ENCODE results near the gene TUBB2B.
A peak's percentile ranks its signal among the peaks of the same experiment; 100 is the strongest.
"Not testable (repeated sequence)": the region's sequence is repeated elsewhere in the genome, so short reads cannot be mapped to it uniquely, and the experiment has no call there.

The TUBB2B gene

DNA sequence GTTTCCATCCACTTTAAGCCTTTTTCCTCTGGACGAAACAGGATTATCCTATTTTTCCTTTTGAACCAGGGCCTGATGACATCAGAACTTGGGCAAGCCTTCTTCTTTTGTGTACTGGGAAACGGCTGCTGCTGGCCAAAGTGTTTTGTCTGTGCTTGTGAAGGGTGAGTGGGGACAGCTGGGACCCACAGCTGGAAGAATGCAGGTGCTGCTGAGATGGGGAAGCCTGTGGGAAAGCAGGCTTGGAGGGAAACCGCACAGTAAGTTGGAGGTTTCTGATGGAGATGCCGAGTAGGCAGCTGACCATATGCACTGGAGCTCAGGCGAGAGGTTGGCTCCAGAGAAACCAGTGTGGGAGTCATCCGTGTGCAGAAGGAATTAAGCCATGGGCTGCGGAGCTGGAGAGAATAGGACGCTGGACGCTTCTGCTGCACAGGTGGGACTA is 22.8 kb upstream of the TUBB2B start:
- H3K4me3 ChIP-seq (replicated peaks in 1 of 2; ENCODE audit: low read depth in 2 of 2, low read length in 2 of 2) = no peak overlapping the region
- peak in 1 of 2 donors; percentile 28 for DNase-seq (ENCODE audit: low read depth in 2 of 2)
- TF ChIP-seq, protein P1, sequence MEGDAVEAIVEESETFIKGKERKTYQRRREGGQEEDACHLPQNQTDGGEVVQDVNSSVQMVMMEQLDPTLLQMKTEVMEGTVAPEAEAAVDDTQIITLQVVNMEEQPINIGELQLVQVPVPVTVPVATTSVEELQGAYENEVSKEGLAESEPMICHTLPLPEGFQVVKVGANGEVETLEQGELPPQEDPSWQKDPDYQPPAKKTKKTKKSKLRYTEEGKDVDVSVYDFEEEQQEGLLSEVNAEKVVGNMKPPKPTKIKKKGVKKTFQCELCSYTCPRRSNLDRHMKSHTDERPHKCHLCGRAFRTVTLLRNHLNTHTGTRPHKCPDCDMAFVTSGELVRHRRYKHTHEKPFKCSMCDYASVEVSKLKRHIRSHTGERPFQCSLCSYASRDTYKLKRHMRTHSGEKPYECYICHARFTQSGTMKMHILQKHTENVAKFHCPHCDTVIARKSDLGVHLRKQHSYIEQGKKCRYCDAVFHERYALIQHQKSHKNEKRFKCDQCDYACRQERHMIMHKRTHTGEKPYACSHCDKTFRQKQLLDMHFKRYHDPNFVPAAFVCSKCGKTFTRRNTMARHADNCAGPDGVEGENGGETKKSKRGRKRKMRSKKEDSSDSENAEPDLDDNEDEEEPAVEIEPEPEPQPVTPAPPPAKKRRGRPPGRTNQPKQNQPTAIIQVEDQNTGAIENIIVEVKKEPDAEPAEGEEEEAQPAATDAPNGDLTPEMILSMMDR (IDR thresholded peaks at IDR 0.05; ENCODE audit: low read depth, low read length) = no peak

DNA sequence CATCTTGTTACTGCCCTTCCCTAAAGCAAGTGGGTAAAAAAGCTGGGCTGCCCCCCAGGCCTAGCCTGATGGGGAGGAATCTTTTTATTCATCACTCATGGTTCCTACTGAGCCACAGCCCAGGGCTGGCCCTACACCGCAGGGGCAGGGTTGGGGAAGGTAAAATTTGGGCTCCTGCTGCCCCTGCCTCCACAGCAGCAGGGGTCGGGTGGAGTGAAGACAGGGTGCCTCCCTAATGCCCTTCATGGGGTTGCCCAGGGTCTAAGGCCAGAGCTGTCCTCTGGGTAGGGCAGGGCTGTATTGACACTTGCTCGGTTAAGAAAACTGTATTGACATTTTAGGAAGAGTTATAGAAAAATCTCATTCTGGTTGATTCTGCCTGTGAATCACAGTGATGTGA is 22.4 kb upstream of the TUBB2B start:
- TF ChIP-seq, protein P1 (IDR thresholded peaks at IDR 0.05; ENCODE audit: low read depth, low read length) = no peak
- no peak overlapping the region for H3K4me3 ChIP-seq (replicated peaks in 1 of 2; ENCODE audit: low read depth in 2 of 2, low read length in 2 of 2)
- no peak for DNase-seq (ENCODE audit: low read depth in 2 of 2)

DNA sequence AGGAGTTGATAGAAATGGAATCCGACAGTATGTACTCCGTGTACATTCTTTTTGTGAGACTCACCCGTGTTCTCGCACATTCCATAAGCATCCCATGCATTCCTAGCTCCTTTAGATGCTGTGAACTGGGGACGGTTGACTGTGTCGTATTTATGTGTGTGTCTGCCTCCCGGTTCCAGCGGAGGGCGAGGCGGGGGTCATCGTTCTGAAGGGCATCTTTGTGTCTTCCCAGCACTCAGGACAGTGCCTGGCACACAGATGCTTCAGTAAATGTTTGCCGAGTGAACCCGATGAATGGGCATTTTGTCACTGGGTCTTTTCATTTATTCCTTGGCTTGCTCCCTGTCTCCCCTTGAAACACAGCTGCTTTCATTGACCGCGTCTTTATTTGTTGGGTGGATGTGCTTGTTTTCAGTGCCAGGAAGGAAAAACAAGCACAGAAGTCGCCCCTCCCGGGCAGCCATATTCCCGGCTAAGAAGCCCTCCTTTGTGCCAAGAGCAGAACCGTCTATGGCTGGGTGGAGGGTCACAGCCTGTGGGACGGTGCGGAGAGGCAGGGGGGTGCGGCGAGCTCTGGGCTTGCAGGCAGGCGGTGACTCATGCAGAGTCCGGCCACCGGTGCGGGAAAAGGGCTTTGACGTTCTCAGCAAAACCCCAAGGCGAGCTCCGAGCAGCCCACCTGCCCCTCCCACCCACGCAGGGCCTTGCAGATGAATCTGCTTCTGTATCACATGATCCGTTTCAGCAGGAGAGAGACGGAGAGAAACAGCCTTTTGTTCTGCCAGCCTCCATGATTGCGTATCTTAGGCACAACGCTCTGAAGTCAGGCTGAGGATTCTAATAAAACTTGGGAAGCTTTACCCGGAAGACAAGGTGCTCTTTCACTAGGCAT is 20.0 kb upstream of the TUBB2B start:
- peak overlapping the region; percentile 22 to 30 for H3K4me3 ChIP-seq (replicated peaks in 1 of 2; ENCODE audit: low read depth in 2 of 2, low read length in 2 of 2)
- TF ChIP-seq, protein P1 (IDR thresholded peaks at IDR 0.05; ENCODE audit: low read depth, low read length) = no peak
- DNase-seq (ENCODE audit: low read depth in 2 of 2) = peak; percentile 78 to 86

DNA sequence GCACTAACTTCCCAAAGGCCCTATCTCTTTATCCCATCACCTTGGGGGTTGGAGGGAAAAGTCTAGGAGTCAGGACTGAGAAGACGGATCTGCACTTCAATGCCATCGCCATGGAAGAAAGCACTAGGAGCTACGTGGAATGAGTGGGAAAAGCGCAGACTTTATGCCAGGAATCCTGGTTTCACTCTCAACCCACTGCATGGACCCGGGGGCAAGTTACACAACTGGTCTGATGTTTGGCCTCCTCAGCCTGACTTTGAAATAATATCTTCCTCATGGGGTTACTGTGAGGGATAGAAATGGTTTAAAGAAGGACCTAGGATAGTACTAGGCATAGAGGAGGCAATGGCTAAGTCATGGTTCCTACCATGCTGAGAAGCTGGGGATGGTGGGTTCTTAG is 17.8 kb upstream of the TUBB2B start:
- H3K4me3 ChIP-seq (replicated peaks in 1 of 2; ENCODE audit: low read depth in 2 of 2, low read length in 2 of 2) = no peak overlapping the region
- no peak for DNase-seq (ENCODE audit: low read depth in 2 of 2)
- TF ChIP-seq, protein P1 (IDR thresholded peaks at IDR 0.05; ENCODE audit: low read depth, low read length) = no peak

DNA sequence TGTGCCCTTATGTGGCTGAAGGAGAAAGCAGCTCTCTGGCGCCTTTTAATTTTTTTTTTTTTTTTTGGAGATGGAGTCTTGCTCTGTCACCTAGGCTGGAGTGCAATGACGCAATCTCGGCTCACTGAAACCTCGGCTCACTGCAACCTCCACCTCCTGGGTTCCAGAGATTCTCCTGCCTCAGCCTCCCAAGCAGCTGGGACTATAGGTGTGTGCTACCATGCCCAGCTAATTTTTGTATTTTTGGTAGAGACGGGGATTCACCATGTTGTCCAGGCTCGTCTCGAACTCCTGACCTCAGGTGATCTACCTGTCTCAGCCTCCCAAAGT is 17.3 kb upstream of the TUBB2B start:
- DNase-seq (ENCODE audit: low read depth in 2 of 2); H3K4me3 ChIP-seq (replicated peaks in 1 of 2; ENCODE audit: low read depth in 2 of 2, low read length in 2 of 2): not testable (repeated sequence)

DNA sequence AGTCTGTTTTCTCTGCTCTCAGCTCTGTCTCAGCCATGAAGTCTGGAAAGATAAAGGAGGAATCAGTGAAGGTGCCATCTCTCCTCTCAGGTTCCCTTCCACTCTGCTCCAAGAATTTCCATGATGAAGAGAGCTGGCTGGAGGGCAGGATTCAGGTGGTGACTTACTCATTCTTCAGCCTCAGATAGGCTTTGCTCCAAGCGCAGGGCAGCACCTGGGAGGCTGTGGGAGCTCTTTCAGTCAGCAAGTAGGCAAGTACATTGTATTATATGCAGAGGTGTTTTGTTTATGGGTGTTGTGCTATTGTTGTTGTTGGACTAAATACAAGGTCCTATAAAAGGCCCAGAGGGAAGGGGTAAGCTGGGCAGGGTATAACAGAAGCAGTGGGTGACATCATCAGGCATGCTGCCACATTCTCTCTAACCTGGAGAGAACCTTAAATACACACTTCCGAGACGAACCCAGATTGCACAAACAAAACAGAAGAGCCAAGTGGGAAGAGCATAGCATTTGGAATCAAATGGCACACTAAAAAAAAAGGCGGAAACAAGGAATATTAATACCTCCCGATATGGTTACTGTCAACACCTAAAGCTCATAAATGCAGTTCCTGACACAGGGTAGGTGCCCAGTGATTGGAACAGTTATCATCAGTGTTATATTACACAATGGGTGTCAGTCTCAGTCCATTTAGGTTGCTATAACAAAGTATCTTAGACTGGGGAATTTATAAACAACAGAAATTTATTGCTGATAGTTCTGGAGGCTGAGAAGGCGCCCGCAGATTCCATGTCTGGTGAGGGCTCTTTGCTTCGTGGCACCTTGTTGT is 16.8 kb upstream of the TUBB2B start:
- no peak for DNase-seq (ENCODE audit: low read depth in 2 of 2)
- TF ChIP-seq, protein P1 (IDR thresholded peaks at IDR 0.05; ENCODE audit: low read depth, low read length) = no peak
- H3K4me3 ChIP-seq (replicated peaks in 1 of 2; ENCODE audit: low read depth in 2 of 2, low read length in 2 of 2) = no peak overlapping the region

DNA sequence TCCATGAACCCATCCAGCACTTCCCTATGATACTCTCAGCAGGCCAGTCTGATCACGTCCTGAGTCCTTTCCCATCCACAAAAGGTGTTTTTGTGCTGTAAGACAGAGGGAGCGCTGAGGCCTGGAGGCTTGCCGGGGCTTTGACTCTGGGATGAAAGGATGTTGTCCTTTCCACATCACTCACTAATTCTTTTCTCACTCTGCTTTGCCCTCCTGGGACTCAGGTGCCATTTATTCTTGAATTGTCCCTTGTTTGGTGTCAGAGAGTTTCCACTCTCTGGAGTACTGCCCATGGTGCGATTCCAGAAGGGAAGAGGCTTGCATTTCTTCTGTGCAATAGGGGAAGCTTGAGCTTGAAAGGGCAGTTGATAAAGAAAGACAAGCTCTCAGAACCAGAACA is 15.3 kb upstream of the TUBB2B start:
- TF ChIP-seq, protein P1 (IDR thresholded peaks at IDR 0.05; ENCODE audit: low read depth, low read length) = no peak
- DNase-seq (ENCODE audit: low read depth in 2 of 2) = no peak
- no peak overlapping the region for H3K4me3 ChIP-seq (replicated peaks in 1 of 2; ENCODE audit: low read depth in 2 of 2, low read length in 2 of 2)

DNA sequence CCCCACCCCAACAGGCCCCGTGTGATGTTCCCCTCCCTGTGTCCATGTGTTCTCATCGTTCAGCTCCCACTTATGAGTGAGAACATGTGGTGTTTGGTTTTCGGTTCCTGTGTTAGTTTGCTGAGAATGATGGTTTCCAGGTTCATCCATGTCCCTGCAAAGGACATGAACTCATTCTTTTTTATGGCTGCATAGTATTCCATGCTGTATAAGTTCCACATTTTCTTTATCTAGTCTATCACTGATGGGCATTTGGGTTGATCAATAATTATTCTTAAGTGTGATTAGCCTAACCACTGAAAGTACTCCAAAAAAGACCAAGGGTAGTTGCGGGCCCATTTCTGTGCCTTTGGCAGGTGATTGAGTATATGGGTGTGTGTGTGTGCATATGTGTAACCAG is 14.3 kb upstream of the TUBB2B start:
- not testable (repeated sequence) for H3K4me3 ChIP-seq (replicated peaks in 1 of 2; ENCODE audit: low read depth in 2 of 2, low read length in 2 of 2); DNase-seq (ENCODE audit: low read depth in 2 of 2)
